NCI-H1092 (cell line): ENCODE data around the gene RRP8.

Experiments used
- DNase-seq: peaks from one replicate; lab custom pipeline; 2025; lab: John Stamatoyannopoulos, UW

RRP8 gene

DNA sequence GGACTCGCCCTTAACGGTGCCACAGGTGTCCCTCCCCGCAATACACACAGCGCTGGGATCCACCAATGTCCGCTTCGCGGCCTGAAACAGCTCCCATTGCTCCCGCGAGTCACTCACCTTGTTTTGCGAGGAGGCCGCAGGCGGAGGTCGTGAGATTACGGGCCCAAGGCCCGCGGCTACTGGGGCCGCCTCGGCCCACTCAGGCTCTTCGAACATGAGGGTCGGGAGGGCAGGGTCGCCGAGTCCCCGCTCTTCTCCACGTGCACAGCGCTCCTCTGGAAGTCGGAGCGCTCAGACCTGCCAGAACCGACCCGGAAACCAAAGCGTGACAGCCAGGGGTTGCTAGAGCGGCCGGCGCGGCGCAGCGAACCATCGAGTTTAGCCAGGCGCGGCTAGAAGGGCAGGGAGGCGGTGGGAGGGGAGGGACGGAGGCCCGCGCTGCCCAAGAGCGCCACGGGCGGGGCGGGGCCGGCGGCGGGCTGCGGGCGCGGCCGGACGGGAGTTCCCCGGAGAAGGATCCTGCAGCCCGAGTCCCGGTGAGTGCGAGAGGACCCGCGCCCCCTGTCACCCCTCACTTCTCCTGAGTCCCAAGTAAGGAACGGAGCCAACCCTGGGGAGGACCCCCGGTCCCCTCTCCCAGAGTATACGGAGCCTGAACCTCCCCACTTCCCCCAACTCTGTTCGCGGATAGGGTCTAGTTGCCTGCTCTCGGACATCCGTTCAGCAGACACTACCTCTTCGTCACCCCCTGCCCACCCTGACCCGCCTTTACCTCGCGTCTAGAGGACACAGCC lies at the start of gene RRP8, which contains the start of gene ILK:
Gene RRP8, minus strand, starts transcription at position 330 of the 794 bp plus-strand sequence. Its CDS starts 114 bp downstream, at position 216.
Gene ILK, plus strand, starts transcription at position 488 of the 794 bp plus-strand sequence. CDS start 498 bp downstream, outside the sequence.
- peak; percentile 89 for DNase-seq

DNA sequence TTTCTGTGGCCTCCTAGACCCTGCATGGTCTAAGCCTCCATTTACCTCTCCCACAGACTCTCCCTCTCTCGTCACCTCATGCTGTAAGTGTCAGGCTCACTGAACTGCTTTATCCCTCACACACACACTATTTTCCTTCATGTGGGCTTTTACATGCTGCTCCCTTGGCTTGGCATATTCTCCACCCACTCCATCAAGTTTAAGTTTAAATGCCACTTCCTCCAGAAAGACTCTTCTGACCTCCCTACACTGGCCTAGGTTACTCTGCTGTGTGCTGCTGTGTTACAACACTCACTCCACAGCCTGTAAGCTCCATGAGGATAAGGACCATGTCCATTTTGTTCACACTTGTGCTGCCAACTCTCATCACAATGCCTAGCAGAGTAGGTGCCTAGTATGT lies 49.7 kb upstream of the RRP8 start:
- DNase-seq: no peak

DNA sequence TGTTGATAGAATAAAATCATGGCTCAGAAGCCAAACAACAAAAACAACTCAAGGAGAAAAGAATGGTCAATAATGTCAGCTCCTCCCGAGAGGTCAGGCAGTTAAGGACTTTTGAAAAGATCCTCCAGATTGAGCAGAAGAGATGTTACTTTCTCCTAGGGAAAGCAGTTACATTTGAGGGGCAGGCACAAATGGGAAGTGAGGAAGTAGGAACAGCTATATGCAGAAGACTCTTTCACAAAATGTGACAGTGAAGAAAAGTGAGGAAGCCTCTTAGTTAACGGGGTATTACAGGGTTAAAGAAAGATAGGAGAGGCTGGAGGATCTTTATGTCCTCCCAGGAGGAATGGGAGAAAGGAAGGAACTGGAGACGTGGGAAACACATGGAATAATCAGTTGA lies 48.8 kb upstream of the RRP8 start:
- no peak for DNase-seq

DNA sequence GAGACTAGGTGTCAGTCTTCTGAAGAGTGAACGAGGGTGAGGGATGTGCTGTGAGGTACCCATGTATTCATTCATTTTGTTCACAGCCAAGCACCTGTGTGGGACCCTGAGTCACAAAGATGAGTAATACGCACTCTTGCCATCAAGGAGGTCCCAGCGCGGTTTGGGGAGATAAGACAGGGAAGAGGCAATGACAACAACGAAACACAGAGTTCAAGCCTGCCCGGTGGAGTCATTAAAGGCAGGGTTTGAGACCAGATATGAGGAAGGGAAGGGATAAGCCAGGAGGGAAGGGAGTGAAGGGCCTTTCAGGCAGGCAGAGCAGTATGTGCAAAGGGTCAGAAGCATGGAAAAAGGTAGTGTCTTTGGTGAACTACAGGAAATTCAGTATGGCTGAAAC lies 47.6 kb upstream of the RRP8 start:
- DNase-seq: no peak

DNA sequence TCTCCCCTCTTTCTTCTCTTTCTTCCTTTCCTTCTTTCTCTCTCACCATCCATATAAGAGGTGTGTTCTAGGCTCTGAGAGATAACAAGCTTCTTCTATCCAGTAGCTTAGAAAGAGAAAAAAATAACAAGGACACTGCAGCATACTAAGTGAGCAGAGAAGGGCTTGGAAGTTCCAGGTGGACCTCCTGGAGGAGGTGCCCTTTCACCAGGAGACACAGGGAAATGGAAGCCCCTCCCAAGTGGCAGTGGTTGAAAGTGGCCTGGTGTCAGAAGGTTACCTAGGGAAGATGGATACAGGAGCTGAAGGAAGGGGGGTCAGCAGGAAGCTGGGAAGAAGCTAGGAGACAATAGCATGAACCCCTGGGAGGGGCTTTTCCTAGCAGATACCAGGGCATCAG lies 46.7 kb upstream of the RRP8 start:
- no peak for DNase-seq

DNA sequence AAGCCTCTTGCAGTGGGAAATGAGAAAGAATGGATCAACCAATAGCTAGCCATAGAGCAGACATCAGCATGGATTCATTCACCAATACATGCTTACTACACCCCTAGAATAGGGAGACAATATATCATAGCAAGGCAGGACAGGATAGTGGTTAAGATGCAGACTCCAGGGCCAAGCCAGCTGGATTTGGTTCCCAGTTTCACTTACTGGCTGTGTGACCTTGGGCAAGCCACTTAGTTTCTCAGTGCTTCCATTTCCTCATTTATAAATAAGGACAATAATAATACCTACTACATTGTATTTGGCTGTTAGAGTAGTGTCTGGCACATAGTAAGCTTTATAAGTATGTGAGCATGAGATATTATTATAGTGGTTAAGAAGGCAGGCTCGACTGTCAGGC lies 45.1 kb upstream of the RRP8 start:
- DNase-seq: no peak

DNA sequence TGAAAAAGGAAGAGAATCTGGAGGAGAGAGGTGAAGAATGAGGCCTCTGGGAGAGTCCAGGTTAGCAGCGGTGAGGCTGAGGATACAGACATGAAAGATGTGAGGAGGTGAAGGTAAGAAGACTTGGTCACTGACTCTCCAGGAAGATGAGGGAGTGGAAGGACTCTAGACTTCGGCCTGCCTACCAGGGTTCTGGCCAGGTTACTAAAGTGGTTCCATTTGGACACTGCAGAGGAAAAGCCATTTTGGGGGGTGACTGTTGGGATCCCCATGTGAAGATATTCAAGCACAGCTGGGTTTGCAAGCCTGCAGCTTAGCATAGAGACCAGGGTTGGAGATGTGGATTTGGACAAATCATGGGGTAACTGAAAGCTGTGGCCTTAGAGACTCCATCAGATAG lies 44.4 kb upstream of the RRP8 start:
- no peak for DNase-seq

DNA sequence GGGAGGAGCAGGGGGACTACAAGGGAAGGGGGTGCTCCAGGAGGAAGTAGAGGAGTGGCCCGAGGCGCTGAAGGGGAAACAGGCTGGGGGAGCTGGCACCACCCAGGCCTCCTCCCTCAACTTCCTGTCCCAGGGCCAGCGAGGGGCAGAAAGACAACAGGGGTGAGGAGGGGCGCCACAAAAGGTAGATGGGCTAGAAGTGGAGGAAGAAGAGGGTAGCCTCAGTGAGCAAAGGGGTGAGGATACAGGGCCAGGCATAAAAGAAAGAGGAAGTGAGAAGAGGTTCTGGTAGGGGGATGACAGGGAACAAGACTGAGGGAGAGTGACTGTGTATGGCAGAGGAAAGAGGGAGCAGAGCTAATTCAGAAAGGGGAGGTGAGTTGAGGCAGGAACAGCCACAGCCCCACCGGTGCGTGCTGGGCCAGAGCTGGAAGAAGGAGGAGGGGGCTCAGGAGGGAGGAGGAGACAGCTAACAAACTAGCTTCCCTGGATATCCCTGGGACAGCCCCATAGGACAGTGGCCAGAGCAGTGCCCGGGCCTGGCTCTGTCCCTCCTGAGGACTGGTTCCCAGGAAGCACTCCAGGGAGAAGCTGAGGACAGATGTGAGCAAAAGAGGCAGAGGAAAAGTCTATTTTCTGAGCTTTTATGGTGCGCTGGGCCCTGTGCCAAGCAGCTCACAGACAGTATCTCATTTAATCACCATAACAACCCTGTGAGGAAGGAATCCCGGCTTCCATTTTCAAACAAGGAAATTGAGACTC lies 43.7 kb upstream of the RRP8 start:
- DNase-seq: no peak

DNA sequence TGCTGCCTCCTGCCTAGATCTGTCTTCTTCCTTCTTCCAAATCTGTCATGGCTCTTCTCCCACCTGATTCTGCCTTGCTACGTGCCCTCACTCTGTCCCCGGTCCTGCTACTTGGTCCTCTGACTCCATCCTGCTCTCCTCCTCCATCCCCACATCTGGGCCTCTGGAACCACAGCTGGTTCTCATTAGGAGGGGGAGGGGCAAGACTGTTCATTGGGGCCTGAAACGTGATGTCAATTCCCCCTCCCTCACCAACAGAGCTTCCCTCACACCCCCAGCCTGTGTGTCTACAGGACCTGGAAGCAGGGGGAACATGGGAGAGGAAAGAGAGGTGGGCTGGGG lies 43.1 kb upstream of the RRP8 start:
- no peak for DNase-seq

DNA sequence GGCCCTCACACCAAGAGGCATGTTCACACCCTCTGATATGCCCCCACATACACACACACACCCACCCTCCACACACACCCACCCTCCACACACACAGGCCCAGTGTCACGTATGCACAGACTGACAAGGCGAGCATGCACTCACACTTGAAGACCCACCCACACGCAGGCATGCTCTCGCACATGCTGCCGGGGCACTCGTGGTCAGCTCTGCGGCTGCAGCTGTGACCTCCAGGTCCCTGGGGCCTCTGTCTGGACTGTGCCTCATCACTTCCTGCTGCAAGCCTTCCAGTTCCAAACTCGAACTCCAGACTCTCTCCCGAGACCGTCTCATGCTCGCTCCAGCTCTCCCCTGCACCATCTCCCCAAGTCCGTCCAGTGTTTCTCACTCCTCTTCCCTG lies 42.7 kb upstream of the RRP8 start:
- no peak for DNase-seq

DNA sequence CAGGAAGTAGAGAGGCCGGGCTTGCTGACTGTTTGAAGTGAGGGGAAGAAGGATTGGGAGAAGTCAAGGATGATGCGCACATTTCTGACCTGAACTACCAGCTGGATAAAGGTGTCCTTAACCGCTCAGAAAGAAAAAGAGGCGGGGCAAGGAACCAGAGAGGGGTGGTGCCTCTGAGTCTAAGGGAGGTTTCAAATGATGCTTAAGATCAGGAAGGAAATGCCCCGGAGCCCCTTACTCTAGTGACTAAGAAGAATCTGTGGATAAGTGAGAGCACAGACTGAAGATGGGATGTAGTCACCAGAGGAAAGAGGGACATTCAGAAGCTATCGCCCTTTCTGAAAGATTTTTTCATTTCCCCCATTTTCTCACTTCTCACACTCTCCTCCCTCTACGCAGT lies 39.5 kb upstream of the RRP8 start:
- DNase-seq: no peak

DNA sequence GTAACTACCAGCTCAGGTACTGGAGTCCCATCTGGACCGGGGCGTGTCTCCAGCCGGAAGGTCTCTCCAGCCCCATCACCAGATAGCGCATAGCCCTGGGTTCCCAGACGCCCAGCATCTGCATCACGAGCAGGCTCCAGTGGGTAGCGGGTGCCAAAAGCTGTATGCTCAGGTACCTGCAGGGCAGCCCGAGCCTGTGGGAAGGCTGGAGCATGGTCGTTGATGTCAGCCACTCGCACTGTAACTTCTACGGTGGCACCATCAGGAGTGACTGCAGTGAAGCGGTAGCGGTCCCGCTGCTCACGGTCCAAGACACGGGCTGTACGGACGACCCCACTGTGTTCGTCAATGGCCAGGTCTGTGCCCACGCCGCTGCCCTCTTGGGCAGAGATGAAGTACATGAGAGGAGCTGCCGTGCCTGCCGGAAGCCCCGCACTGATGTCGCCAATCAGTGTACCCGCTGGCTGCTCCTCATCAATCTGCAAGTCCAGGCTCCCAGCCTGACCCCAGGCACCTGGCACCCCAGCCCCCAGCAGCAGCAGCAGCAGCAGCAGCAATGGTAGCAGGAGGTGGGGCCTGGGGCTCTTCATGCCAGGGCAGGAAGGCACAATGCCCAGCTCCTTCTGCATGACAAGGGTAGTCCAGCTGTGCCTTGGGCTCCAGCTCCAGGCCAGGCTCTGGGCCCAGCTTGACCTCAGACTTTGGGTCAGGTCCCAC lies 37.7 kb upstream of the RRP8 start:
- no peak for DNase-seq

DNA sequence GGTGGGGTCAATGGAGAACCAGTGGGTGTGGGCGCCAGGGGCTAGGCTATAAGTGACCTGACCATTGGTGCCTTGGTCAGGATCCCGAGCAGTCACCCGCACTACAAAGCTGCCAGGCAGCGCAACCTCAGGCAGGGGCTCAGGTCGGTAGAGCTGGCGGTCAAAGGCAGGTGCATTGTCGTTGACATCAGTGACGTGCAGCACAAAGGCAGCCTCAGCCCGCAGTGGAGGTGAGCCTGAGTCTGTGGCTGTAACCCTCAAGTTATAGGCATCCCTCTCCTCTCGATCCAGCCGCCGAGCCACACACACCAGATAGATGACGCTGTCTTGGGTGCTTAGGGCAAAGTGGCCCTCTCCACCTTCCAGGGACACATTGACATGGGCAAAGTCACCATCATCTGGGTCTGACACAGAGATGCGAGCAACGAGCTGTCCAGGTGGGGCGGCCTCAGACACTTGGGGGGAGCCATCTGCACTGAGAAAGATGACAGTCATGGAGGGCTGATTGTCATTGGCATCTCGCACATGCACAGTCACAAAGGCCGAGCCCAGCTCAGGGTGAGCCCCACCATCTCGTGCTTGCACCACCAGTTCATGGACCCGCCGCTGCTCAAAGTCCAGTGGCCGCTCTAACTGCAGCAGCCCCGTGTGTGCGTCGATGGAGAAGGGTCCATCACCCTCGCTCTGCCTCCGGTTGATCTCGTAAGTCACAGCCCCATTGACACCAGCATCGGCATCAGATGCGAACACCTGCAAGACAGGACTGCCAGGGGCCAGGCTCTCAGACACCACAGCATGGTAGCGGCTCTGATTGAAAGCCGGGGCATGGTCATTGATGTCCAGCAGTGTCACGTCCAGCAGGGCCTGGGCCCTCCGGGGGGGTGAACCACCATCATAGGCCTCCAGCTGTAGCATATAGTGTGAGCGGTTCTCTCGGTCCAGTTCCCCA lies 36.9 kb upstream of the RRP8 start:
- no peak for DNase-seq

DNA sequence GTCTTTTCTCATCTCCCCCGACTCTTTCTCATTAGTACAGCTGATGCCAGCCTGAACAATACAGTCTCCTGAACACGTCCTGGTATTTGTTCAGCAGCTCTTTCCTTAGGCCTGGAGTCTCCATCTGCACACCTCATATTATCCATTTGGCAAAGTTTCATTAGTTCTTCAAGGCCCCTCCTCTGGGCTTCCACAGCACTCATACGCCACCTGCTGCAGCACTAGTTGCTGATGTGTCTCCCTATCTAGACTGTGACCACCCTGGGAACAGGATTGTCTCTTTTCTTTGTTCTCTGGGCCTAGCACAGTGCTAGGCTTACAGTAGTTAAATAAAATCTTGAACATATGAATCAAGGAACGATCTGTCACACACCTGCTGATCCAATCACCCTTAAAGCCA lies 35.0 kb upstream of the RRP8 start:
- DNase-seq: no peak

DNA sequence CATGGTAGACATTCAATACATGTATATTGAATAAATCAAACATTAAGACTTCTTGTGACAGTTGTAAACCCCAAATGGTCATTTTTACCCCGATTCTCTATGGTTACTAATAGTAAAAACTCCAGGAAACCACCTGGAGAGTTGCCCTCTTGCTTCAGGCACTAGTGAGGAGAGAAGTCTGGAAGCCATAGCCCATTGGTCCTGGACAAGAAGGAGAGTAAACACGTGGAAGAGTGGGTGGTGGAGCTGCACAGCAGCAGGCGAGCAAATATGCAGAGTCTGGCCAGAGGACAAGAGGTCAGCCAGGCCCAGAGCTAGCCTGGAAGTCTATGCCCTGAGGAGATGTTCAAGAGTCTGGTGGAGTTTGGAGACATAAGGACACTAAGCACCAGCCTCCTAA lies 34.5 kb upstream of the RRP8 start:
- no peak for DNase-seq

DNA sequence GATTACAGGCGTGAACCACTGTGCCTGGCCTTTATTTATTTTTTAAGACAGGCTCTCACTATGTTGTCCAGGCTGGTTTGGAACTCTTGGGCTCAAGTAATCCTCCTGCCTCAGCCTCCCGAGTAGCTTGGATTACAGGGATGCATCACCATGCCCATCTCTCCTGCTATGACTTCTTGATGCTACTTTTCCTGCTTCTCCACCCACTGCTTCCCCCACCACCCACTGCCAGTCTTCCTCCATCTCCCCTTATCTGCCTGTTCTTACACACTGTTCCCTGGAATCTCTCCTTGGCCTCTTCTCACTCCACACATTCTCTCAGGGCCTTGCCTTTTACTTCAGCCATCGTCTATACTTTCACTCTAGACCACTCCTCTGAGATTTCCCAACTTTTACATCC lies 33.1 kb upstream of the RRP8 start:
- no peak for DNase-seq

DNA sequence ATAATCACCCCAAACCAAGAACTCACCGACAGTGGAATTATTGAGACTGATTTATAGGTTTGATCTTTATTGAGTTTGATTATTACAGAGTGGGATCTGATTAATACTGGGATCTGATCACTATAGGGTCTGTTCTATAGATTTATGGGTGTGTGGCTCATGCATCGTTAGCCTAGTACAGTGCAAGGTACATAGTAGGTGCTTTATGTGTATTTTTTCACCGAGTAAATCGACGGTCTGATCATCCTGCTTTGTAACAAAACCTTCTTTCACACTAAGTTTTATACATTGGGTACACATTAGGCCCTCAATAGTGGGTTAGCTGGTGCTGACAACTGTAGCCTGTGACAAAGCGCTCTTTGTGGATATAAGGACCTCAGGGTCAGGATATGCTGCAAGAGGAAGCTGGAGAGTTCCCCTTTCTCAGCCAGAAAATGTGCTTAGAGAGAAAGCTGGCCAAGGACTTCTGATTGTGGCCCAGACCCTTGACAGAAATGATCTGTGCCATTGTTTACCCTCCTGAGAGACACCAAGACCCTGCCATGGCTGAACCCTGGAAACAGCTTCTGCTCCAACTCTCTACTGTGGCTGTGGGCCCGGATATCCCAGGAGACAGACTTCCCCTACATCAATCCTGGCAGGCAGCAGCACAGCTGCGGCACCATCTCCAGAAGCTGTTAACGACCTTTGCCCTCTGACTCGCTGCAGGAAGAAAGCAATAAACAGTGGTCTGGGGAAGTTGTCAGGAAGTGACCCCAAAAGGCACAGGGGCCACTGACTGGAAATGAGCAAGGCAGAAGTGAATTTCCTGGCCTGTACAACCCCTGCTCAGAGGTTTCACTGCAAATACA lies 31.9 kb upstream of the RRP8 start:
- no peak for DNase-seq

DNA sequence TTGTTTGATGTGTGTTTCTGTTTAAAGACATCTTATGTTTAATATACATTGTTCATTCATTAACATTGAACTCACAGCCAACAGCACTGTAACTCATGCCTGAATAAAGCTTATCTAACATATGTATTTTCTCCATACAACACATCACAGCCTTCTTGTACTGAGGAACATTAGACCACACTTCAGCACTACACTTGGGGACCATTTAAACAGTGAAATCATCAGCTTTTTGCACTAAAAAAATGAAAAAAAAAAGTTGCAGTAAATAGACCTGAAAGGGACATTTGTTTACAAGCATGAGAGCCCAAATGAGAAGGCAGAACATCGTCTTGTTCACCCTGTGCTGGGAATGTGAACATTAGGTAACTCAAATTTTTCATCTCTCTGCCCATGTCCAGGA lies 31.1 kb upstream of the RRP8 start:
- no peak for DNase-seq

DNA sequence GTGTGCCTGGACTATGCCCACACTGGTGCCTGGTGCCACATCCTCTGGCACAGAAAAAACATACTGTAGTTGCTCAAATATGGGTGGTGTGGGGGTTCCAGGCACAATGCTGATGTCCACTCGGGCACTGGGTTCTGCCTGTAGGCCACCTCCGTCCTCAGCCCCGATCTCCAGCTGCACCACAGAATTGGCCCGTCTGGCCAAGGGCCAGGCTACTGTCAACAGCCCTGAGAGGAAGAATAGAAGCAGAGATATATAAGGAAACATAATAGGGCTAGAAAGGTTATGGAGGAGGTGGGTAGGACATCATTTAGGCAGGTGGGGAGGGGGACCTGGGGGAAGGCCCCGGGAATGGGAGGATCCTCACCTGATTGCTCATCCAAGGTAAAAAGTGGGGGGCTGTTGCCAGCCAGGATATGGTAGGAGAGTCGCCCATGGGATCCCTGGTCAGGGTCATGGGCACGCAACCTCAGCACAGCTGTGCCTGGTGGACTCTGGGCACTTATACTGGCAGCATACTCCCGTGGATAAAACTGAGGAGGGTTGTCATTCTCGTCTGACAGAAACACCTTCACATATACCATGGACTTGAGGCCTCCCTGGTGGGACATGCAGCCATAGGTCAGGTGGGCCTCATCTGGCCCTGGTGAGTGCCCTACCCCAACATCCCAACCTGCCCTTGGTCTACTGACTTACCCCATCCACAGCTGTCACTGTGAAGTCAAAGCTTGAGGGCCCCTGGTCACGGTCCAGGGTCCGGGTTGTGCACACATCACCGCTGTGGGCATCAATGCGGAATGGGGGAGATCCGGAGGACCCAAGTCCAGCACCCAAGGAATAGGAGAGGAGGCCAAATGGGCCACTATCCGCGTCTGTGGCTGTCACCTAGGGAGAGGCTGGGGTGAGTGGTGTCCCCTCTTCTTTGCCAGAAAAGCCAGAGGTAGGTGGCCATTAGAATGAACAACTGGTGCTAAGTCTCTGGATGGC lies 30.3 kb upstream of the RRP8 start:
- DNase-seq: no peak
